Stimulated activated CD4-positive, alpha-beta T cell treated with anti-CD3 and anti-CD28 coated beads, Interleukin-15, amount 100 ng/mL, for 48 hours (primary cell): ENCODE data around the gene PRKRIP1.
A peak's percentile ranks its signal among the peaks of the same experiment; 100 is the strongest.
"Not testable (repeated sequence)": the region's sequence is repeated elsewhere in the genome, so short reads cannot be mapped to it uniquely, and the experiment has no call there.

ENCODE experiments used
- DNase-seq, 2 donors: peaks; one replicate each; pipeline ENCODE4 v3.0.0-alpha.2; 2020; ENCODE audit warnings: low read depth in 2 of 2

Gene PRKRIP1

GRCh38 chr7:102395873-102396709 lies at the start of gene PRKRIP1:
Gene PRKRIP1, plus strand, starts transcription at chr7:102396363. Its CDS starts 49 bp downstream, at chr7:102396412.
- peak; percentile 74 to 81 for DNase-seq

- not testable (repeated sequence) for DNase-seq
Measured at GRCh38 chr7:102346983-102347382, 49.2 kb upstream of the PRKRIP1 start.

GRCh38 chr7:102356344-102356743 lies 39.8 kb upstream of the PRKRIP1 start, which contains the start of gene SPDYE6:
Gene SPDYE6, minus strand, starts transcription at chr7:102356444. Its CDS starts 421 bp downstream, at chr7:102356023.
- DNase-seq: not testable (repeated sequence)

GRCh38 chr7:102363549-102364393 lies 32.4 kb upstream of the PRKRIP1 start:
- peak; percentile 87 to 92 for DNase-seq

- DNase-seq: not testable (repeated sequence)
Measured at GRCh38 chr7:102364394-102364886, 31.7 kb upstream of the PRKRIP1 start.

- DNase-seq: not testable (repeated sequence)
Measured at GRCh38 chr7:102365390-102365789, 30.8 kb upstream of the PRKRIP1 start.

GRCh38 chr7:102370038-102370437 lies 26.1 kb upstream of the PRKRIP1 start:
- DNase-seq: not testable (repeated sequence)

GRCh38 chr7:102372796-102373195 lies 23.4 kb upstream of the PRKRIP1 start:
- DNase-seq: not testable (repeated sequence)

GRCh38 chr7:102376964-102377466 lies 19.1 kb upstream of the PRKRIP1 start:
- no peak for DNase-seq

GRCh38 chr7:102380837-102381236 lies 15.3 kb upstream of the PRKRIP1 start:
- DNase-seq: not testable (repeated sequence)

GRCh38 chr7:102381696-102382425 lies 14.3 kb upstream of the PRKRIP1 start:
- DNase-seq: not testable (repeated sequence)

GRCh38 chr7:102387064-102387463 lies 9.1 kb upstream of the PRKRIP1 start:
- DNase-seq: no peak

- DNase-seq: no peak
Measured at GRCh38 chr7:102389810-102390209, 6.4 kb upstream of the PRKRIP1 start.

GRCh38 chr7:102390697-102391484 lies 5.3 kb upstream of the PRKRIP1 start:
- DNase-seq: peak; percentile 38 to 51

GRCh38 chr7:102392330-102392729 lies 3.8 kb upstream of the PRKRIP1 start:
- DNase-seq: no peak

GRCh38 chr7:102393467-102393866 lies 2.7 kb upstream of the PRKRIP1 start:
- no peak for DNase-seq

- no peak for DNase-seq
Measured at GRCh38 chr7:102395592-102395872, 631 bp upstream of the PRKRIP1 start.

GRCh38 chr7:102396710-102397019 lies 502 bp downstream of the PRKRIP1 start:
- DNase-seq: no peak

- DNase-seq: no peak
Measured at GRCh38 chr7:102398543-102398942, 2.4 kb downstream of the PRKRIP1 start.

- no peak for DNase-seq
Measured at GRCh38 chr7:102400360-102400759, 4.2 kb downstream of the PRKRIP1 start.

- DNase-seq: no peak
Measured at GRCh38 chr7:102403563-102403962, 7.4 kb downstream of the PRKRIP1 start.
